K562 (cell line): Measurements from ENCODE around the gene NUMB. TPM values are rescaled to one million over a fixed set of nuclear protein-coding genes. Genes with fewer than 3 reads are reported as not detected.

Experiments
- BRCA1 ChIP-seq, 2 experiments: fragments of 450-650 bp in 1 of 2; sonication (generic) in 1 of 2; formaldehyde crosslinking in 1 of 2; IDR thresholded peaks; 2 replicates each; pipeline versions ENCODE4 v1.5.0 to v1.6.1; 2017 to 2020; ENCODE audit warnings: mild to moderate bottlenecking in 1 of 2, missing genetic modification reagents in 1 of 2
- DDX20 ChIP-seq: fragments of 450-650 bp; IDR thresholded peaks from 2 replicates; pipeline ENCODE4 v1.6.1; 2016; ENCODE audit warnings: missing genetic modification characterization, low read depth, mild to moderate bottlenecking, missing compliant biosample characterization, moderate library complexity
- JUND ChIP-seq, 2 experiments: IDR thresholded peaks; 2 replicates in 1 of 2; 3 replicates in 1 of 2; pipeline ENCODE4 v1.6.1; 2011; ENCODE audit warnings: borderline replicate concordance in 2 of 2, low read depth in 2 of 2, low read length in 2 of 2, improper control_type of control experiment in 1 of 2, missing biosample characterization in 1 of 2, missing genetic modification characterization in 1 of 2, missing genetic modification reagents in 1 of 2
- NR2F6 ChIP-seq: fragments of 450-650 bp; formaldehyde crosslinking; IDR thresholded peaks from 2 replicates; pipeline ENCODE4 v1.4.0; 2020; ENCODE audit warnings: mild to moderate bottlenecking
- polyA plus RNA-seq, 8 experiments: library from polyadenylated mRNA; depleted of rRNA in 4 of 8; stranded (reverse) in 5 of 8; unstranded in 3 of 8; fragments of >200 nt; fragmentation: Nextera tagmentation in 2 of 8; fragmentation: Illumina TruSeq in 1 of 8; extraction: Ambion mirVana in 2 of 8; extraction: Trizol in 1 of 8; gene quantifications; 2 replicates each; pipeline versions ENCODE4 v1.2.1 to v1.2.3, GENCODE V29; 2011 to 2014; ENCODE audit warnings: inconsistent platforms in 1 of 8, missing spikeins in 1 of 8
- total RNA-seq, 7 experiments: library from RNA; depleted of rRNA in 6 of 7; stranded (reverse); fragments of >200 nt in 6 of 7; fragmentation: Illumina TruSeq in 2 of 7; extraction: Trizol in 2 of 7; gene quantifications; 2 replicates each; pipeline versions ENCODE4 v1.2.1 to v1.2.3, GENCODE V29; 2011 to 2021; ENCODE audit warnings: low replicate concordance in 1 of 7
- TF ChIP-seq, protein P1 (sequence below): fragments of 250-450 bp; sonication (Bioruptor Pico); IDR thresholded peaks from 2 replicates; pipeline ENCODE4 v1.5.0; 2020; ENCODE audit warnings: mild to moderate bottlenecking, borderline replicate concordance
- TF ChIP-seq, protein P2 (sequence below): fragments of 450-650 bp; formaldehyde crosslinking; IDR thresholded peaks from 2 replicates; pipeline ENCODE4 v1.4.0; 2020; ENCODE audit warnings: mild to moderate bottlenecking, moderate library complexity
- TF ChIP-seq, protein P3 (sequence below): sonication (generic); formaldehyde crosslinking; IDR thresholded peaks from 2 replicates; pipeline ENCODE4 v1.8.0; 2022; ENCODE audit warnings: mild to moderate bottlenecking, missing genetic modification reagents
- TF ChIP-seq, protein P4 (sequence below): fragments of 250-450 bp; sonication (Bioruptor Pico); IDR thresholded peaks from 2 replicates; pipeline ENCODE4 v1.8.0; 2021; ENCODE audit warnings: moderate library complexity, mild to moderate bottlenecking, inconsistent platforms

Gene NUMB
- total and polyA plus RNA-seq, 9 of the 15 experiments (the other 6 are each of a cell fraction or from before 2014, with no cell fraction given), result 13.5 to 54.0 (median 32.3) TPM

DNA sequence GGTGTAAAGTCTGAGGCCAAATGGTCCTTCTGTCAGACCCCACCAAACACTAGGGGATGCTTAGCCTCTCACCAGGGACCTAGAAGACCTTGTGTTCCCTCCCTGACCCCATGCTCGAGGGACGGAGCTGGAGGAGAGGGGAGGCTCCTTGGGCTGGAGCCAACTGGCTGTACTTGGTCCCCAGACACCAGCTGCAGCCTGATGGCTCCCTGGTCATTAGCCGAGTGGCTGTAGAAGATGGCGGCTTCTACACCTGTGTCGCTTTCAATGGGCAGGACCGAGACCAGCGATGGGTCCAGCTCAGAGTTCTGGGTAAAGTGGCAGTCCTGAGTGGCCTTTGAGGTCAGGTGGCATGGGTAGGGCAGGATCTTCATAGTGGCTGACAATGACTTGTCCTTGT is 192.0 kb downstream of the NUMB start (continued):
- TF ChIP-seq, protein P1, sequence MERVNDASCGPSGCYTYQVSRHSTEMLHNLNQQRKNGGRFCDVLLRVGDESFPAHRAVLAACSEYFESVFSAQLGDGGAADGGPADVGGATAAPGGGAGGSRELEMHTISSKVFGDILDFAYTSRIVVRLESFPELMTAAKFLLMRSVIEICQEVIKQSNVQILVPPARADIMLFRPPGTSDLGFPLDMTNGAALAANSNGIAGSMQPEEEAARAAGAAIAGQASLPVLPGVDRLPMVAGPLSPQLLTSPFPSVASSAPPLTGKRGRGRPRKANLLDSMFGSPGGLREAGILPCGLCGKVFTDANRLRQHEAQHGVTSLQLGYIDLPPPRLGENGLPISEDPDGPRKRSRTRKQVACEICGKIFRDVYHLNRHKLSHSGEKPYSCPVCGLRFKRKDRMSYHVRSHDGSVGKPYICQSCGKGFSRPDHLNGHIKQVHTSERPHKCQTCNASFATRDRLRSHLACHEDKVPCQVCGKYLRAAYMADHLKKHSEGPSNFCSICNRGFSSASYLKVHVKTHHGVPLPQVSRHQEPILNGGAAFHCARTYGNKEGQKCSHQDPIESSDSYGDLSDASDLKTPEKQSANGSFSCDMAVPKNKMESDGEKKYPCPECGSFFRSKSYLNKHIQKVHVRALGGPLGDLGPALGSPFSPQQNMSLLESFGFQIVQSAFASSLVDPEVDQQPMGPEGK (CRISPR knock-in tag), result no peak
- TF ChIP-seq NR2F6 (no peak), JUND (IDR thresholded peaks at IDR 0.05; ENCODE audit: borderline replicate concordance, low read depth, low read length) (no peak), JUND (tag; IDR thresholded peaks at IDR 0.05; ENCODE audit: borderline replicate concordance, low read depth, low read length) (no peak), BRCA1 (IDR thresholded peaks at IDR 0.05) (no peak), BRCA1 (CRISPR knock-in tag; IDR thresholded peaks at IDR 0.05) (no peak), DDX20 (tag) (no peak)
- TF ChIP-seq, protein P2, sequence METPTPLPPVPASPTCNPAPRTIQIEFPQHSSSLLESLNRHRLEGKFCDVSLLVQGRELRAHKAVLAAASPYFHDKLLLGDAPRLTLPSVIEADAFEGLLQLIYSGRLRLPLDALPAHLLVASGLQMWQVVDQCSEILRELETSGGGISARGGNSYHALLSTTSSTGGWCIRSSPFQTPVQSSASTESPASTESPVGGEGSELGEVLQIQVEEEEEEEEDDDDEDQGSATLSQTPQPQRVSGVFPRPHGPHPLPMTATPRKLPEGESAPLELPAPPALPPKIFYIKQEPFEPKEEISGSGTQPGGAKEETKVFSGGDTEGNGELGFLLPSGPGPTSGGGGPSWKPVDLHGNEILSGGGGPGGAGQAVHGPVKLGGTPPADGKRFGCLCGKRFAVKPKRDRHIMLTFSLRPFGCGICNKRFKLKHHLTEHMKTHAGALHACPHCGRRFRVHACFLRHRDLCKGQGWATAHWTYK (CRISPR knock-in tag), result no peak
- TF ChIP-seq, protein P3, sequence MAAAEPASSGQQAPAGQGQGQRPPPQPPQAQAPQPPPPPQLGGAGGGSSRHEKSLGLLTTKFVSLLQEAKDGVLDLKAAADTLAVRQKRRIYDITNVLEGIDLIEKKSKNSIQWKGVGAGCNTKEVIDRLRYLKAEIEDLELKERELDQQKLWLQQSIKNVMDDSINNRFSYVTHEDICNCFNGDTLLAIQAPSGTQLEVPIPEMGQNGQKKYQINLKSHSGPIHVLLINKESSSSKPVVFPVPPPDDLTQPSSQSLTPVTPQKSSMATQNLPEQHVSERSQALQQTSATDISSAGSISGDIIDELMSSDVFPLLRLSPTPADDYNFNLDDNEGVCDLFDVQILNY, result no peak
- TF ChIP-seq, protein P4, sequence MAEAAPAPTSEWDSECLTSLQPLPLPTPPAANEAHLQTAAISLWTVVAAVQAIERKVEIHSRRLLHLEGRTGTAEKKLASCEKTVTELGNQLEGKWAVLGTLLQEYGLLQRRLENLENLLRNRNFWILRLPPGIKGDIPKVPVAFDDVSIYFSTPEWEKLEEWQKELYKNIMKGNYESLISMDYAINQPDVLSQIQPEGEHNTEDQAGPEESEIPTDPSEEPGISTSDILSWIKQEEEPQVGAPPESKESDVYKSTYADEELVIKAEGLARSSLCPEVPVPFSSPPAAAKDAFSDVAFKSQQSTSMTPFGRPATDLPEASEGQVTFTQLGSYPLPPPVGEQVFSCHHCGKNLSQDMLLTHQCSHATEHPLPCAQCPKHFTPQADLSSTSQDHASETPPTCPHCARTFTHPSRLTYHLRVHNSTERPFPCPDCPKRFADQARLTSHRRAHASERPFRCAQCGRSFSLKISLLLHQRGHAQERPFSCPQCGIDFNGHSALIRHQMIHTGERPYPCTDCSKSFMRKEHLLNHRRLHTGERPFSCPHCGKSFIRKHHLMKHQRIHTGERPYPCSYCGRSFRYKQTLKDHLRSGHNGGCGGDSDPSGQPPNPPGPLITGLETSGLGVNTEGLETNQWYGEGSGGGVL (CRISPR knock-in tag), result no peak
